Raji (cell line): Measurements from ENCODE around the gene MT1F.

Source experiments
- POLR2A ChIP-seq: IDR thresholded peaks from 2 replicates; pipeline ENCODE4 v1.6.1; 2011; ENCODE audit warnings: low read depth, low read length, control low read depth; ENCODE audit not compliant: insufficient read depth

The MT1F gene

GRCh38 chr16:56657555-56658326 is at the start of gene MT1F:
MT1F (plus strand) TSS chr16:56657959; CDS start chr16:56658059, 100 bp downstream.
- no peak for TF ChIP-seq POLR2A

- peak; percentile 77 for TF ChIP-seq POLR2A
Measured at GRCh38 chr16:56608043-56608875, 49.5 kb upstream of the MT1F start, which contains the start of gene MT2A. MT2A (plus strand) TSS chr16:56608584; CDS start chr16:56608656, 72 bp downstream.

- no peak for TF ChIP-seq POLR2A
Measured at GRCh38 chr16:56608876-56609462, 48.8 kb upstream of the MT1F start.

GRCh38 chr16:56609463-56609921 is 48.3 kb upstream of the MT1F start:
- no peak for TF ChIP-seq POLR2A

- 0 out of 2 replicates have a peak, but pooled peaks have one; percentile 19 for TF ChIP-seq POLR2A
Measured at GRCh38 chr16:56610017-56610608, 47.6 kb upstream of the MT1F start.

GRCh38 chr16:56610609-56611111 is 47.1 kb upstream of the MT1F start:
- no peak for TF ChIP-seq POLR2A

- TF ChIP-seq POLR2A = no peak
Measured at GRCh38 chr16:56611281-56611833, 46.4 kb upstream of the MT1F start.

GRCh38 chr16:56613706-56614105 is 44.1 kb upstream of the MT1F start:
- no peak for TF ChIP-seq POLR2A

GRCh38 chr16:56614549-56614991 is 43.2 kb upstream of the MT1F start:
- no peak for TF ChIP-seq POLR2A

GRCh38 chr16:56615353-56615752 is 42.4 kb upstream of the MT1F start:
- TF ChIP-seq POLR2A = no peak

- TF ChIP-seq POLR2A = no peak
Measured at GRCh38 chr16:56616608-56617211, 41.0 kb upstream of the MT1F start.

- no peak for TF ChIP-seq POLR2A
Measured at GRCh38 chr16:56617212-56618085, 40.3 kb upstream of the MT1F start.

- no peak for TF ChIP-seq POLR2A
Measured at GRCh38 chr16:56618138-56618537, 39.6 kb upstream of the MT1F start.
